ENCODE results near the gene FMN1.
"Not testable (repeated sequence)": the region's sequence is repeated elsewhere in the genome, so short reads cannot be mapped to it uniquely, and the experiment has no call there.

FMN1 gene

GRCh38 chr15:32952901-32953532, 241.5 kb downstream of the FMN1 start:
- no peaks in the 10 kb centered on the region for H4K20me1 ChIP-seq
- H3K27me3 ChIP-seq: no peaks in the 10 kb centered on the region
- no peak overlapping the region for H3K4me2 ChIP-seq
- no peak overlapping the region for H3K4me3 ChIP-seq
- no peak overlapping the region for H3K27ac ChIP-seq
- no peak for TF ChIP-seq Cebpa-rat (IDR thresholded peaks at IDR 0.05)
- no peak overlapping the region for H3K9ac ChIP-seq
- peaks cover 4% of the 10 kb centered on the region; the same call in 1 of the 2 replicates for H3K9me3 ChIP-seq
- no peaks in the 10 kb centered on the region for H3K36me3 ChIP-seq
- H3K4me1 ChIP-seq: no peaks in the 10 kb centered on the region

DNA sequence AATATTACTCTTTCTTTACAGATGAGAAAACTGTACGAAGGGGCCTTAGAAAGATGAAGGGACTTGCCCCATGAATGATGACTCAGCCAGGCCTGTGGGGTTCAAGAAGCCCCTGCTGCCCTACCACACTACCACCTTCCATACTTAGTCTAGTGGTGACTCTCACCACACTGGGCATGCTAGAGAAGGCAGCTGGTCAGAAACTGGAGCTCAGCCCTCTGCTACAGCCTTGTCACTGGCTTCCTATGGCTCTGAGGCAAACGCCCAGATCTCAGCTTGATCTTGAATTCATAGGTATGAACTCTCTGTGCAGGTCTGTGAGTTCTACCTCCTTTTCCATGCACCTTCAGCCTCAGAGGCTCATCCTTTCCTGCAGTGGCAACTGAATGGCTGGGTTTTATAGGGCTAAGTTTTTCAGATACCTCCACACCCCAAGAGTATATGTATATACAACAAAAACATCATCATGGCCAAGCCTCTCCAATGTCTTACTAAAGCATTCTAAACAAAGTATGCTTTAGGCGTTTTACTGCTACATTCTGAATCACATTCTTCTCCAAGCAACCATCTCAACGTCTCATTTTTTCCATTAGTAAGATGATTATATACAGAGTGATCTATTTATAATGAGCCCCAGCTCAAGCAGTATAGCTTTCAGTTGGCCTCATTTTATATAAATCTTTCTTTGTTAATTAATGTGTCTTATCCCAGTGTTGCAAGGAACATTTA, 242.6 kb downstream of the FMN1 start:
- H3K27me3 ChIP-seq: no peaks in the 10 kb centered on the region
- H4K20me1 ChIP-seq: no peaks in the 10 kb centered on the region
- H3K4me3 ChIP-seq: no peak overlapping the region
- H3K4me2 ChIP-seq: no peak overlapping the region
- no peaks in the 10 kb centered on the region for H3K4me1 ChIP-seq
- no peaks in the 10 kb centered on the region for H3K36me3 ChIP-seq
- no peak overlapping the region for H3K27ac ChIP-seq
- TF ChIP-seq Cebpa-rat (IDR thresholded peaks at IDR 0.05): no peak
- peaks cover 4% of the 10 kb centered on the region; the same call in 1 of the 2 replicates for H3K9me3 ChIP-seq
- H3K9ac ChIP-seq: no peak overlapping the region

GRCh38 chr15:32950051-32950450, 244.5 kb downstream of the FMN1 start:
- H3K4me1 ChIP-seq, H3K4me3 ChIP-seq, H3K9ac ChIP-seq, H3K4me2 ChIP-seq, H3K9me3 ChIP-seq, H4K20me1 ChIP-seq, H3K36me3 ChIP-seq, H3K27ac ChIP-seq, H3K27me3 ChIP-seq: not testable (repeated sequence)

GRCh38 chr15:32946210-32946609, 248.3 kb downstream of the FMN1 start:
- Histone ChIP-seq H3K4me2 (no peak overlapping the region), H3K27me3 (no peaks in the 10 kb centered on the region), H4K20me1 (no peaks in the 10 kb centered on the region), H3K4me3 (no peak overlapping the region), H3K4me1 (no peaks in the 10 kb centered on the region), H3K36me3 (no peaks in the 10 kb centered on the region), H3K9ac (no peak overlapping the region), H3K27ac (no peak overlapping the region), H3K9me3 (peaks cover 4% of the 10 kb centered on the region; the same call in 1 of the 2 replicates)
- TF ChIP-seq Cebpa-rat (IDR thresholded peaks at IDR 0.05): no peak

GRCh38 chr15:32944431-32944830, 250.1 kb downstream of the FMN1 start:
- TF ChIP-seq Cebpa-rat (IDR thresholded peaks at IDR 0.05): no peak
- Histone ChIP-seq H3K27me3 (no peaks in the 10 kb centered on the region), H3K9ac (no peak overlapping the region)

DNA sequence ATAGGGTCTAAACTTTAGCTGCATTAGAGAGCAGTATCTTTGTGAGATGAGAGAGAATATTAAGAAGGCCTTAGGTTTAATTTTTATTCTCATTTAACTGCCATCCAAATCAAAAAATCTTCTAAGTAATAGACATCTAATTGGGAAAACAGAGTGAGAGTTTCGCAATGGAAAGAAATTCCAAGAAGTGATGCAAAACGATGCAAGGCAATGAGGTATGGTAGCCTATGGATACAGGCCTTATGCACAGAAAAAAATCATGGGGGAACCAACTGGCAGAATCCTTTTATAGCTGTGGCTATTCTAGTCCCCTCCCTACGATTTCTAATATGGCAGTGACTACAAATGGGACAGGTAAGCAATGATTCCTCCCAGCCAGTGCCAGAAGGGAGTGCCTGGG, 250.8 kb downstream of the FMN1 start:
- Histone ChIP-seq H4K20me1 (no peaks in the 10 kb centered on the region), H3K27me3 (no peaks in the 10 kb centered on the region), H3K9me3 (no peaks in the 10 kb centered on the region), H3K4me3 (no peak overlapping the region), H3K9ac (no peak overlapping the region), H3K4me2 (no peak overlapping the region), H3K36me3 (no peaks in the 10 kb centered on the region), H3K4me1 (no peaks in the 10 kb centered on the region), H3K27ac (no peak overlapping the region)
- TF ChIP-seq Cebpa-rat (IDR thresholded peaks at IDR 0.05): no peak

More at GRCh38 chr15:32944431-32944830, 250.1 kb downstream of the FMN1 start:
- Histone ChIP-seq H3K4me3 (no peak overlapping the region), H3K4me2 (no peak overlapping the region), H4K20me1 (no peaks in the 10 kb centered on the region), H3K27ac (no peak overlapping the region), H3K4me1 (no peaks in the 10 kb centered on the region), H3K9me3 (peaks cover 3% of the 10 kb centered on the region; the same call in 1 of the 2 replicates), H3K36me3 (no peaks in the 10 kb centered on the region)

DNA sequence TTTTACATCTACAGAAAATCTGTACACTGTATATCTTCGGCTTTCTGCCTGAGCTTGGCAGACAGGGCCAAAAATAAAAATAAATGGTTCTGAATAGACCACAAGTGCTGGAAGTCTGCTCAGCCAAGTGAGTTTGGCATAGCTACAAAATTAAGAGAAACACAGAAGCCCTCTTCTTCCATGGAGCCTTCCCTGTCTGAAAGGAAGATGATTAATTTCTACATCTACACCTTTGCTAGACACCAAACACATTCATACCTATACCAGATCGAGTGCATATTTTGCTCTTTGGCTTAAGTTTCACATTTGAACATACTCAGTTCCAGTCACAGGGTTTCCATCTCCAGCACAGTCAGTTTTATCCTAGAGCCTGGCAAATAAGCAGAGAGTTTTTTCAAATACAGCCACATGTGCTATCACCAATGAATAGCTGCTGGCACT, 252.1 kb downstream of the FMN1 start:
- Histone ChIP-seq H3K9ac (no peak overlapping the region), H3K36me3 (no peaks in the 10 kb centered on the region), H3K9me3 (no peaks in the 10 kb centered on the region), H3K4me2 (no peak overlapping the region), H3K27ac (no peak overlapping the region), H3K4me1 (no peaks in the 10 kb centered on the region), H3K27me3 (no peaks in the 10 kb centered on the region), H3K4me3 (no peak overlapping the region), H4K20me1 (no peaks in the 10 kb centered on the region)
- no peak for TF ChIP-seq Cebpa-rat (IDR thresholded peaks at IDR 0.05)

DNA sequence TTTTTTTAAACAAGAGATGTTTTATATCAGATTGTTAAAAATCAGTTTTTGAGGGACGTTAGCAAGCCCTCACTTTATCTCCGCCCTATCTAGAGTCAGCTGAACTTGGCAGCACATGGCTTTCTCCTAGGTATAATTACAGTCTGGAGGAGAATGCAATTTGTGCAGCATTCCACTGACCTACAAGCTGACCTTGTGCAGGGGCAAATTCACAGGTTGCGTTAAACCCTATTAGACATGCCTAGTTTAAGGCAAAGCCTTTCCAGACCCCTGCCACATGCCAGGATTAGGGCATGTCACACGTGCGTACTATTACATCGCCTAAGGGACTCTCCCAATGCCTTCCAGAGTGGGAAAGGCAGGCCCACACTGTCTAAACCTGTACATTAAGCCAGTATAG, 252.7 kb downstream of the FMN1 start:
- H3K27ac ChIP-seq: no peak overlapping the region
- no peaks in the 10 kb centered on the region for H3K9me3 ChIP-seq
- H3K4me2 ChIP-seq: no peak overlapping the region
- no peak overlapping the region for H3K4me3 ChIP-seq
- H4K20me1 ChIP-seq: no peaks in the 10 kb centered on the region
- no peaks in the 10 kb centered on the region for H3K27me3 ChIP-seq
- TF ChIP-seq Cebpa-rat (IDR thresholded peaks at IDR 0.05): no peak
- H3K36me3 ChIP-seq: no peaks in the 10 kb centered on the region
- H3K4me1 ChIP-seq: no peaks in the 10 kb centered on the region
- H3K9ac ChIP-seq: no peak overlapping the region

DNA sequence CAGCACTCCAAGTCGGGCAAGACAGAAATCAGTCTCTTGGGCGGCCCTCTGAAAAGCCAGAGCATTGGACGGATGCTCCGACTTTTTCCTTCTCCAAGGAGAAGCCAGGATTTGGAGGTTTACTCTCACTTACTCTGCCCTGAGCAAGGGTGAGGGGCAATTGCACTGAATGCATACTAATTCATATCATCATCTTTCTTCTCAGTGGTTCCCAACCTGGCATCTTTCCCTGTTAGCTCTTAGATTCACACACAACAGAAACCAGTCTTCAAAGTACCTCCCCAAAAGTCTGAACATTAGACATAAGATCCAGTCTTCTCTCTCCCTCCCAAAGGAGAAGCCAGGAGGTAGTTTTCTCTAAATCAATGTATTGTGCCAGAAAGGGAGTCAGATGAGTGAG, 257.5 kb downstream of the FMN1 start:
- H3K9ac ChIP-seq: no peak overlapping the region
- no peak overlapping the region for H3K27ac ChIP-seq
- H3K4me3 ChIP-seq: no peak overlapping the region
- no peaks in the 10 kb centered on the region for H3K9me3 ChIP-seq
- no peaks in the 10 kb centered on the region for H3K27me3 ChIP-seq
- H4K20me1 ChIP-seq: no peaks in the 10 kb centered on the region
- TF ChIP-seq Cebpa-rat (IDR thresholded peaks at IDR 0.05): no peak
- no peak overlapping the region for H3K4me2 ChIP-seq
- no peaks in the 10 kb centered on the region for H3K36me3 ChIP-seq
- H3K4me1 ChIP-seq: no peaks in the 10 kb centered on the region

- no peak overlapping the region for H3K27ac ChIP-seq
- H3K4me3 ChIP-seq: no peak overlapping the region
- H3K27me3 ChIP-seq: no peaks in the 10 kb centered on the region
- H4K20me1 ChIP-seq: no peaks in the 10 kb centered on the region
- no peaks in the 10 kb centered on the region for H3K4me1 ChIP-seq
- no peaks in the 10 kb centered on the region for H3K36me3 ChIP-seq
- no peak overlapping the region for H3K9ac ChIP-seq
- no peak overlapping the region for H3K4me2 ChIP-seq
- no peaks in the 10 kb centered on the region for H3K9me3 ChIP-seq
- no peak for TF ChIP-seq Cebpa-rat (IDR thresholded peaks at IDR 0.05)
Observed at GRCh38 chr15:32936283-32936918, 258.1 kb downstream of the FMN1 start.

Data from BLaER1 (cell line).